Sigmoid colon (tissue), 7 donors: ENCODE data around the gene APOO. TPM values are rescaled to one million over a fixed set of nuclear protein-coding genes. Genes with fewer than 3 reads are reported as not detected.

Experiments
- DNase-seq: peaks from one replicate; pipeline ENCODE4 v3.0.0-alpha.2; 2019
- H3K27ac ChIP-seq, 4 donors: fragments of 200-600 bp; sonication (generic); one replicate each; pipeline ENCODE4 v1.5.1; 2016 to 2019; ENCODE audit warnings: mild to moderate bottlenecking in 1 of 4
- H3K27me3 ChIP-seq, 3 donors: fragments of 200-600 bp; sonication (generic); one replicate each; pipeline ENCODE4 v1.5.1; 2019; ENCODE audit warnings: mild to moderate bottlenecking in 1 of 3
- H3K36me3 ChIP-seq, 4 donors: fragments of 200-600 bp; sonication (generic); one replicate each; pipeline ENCODE4 v1.5.1; 2016 to 2019
- H3K4me1 ChIP-seq, 4 donors: fragments of 200-600 bp; sonication (generic); one replicate each; pipeline ENCODE4 v1.5.1; 2017 to 2019
- H3K4me3 ChIP-seq, 4 donors: fragments of 200-600 bp; sonication (generic); one replicate each; pipeline ENCODE4 v1.5.1; 2017 to 2019; ENCODE audit warnings: mild to moderate bottlenecking in 2 of 4, moderate library complexity in 1 of 4
- H3K9me3 ChIP-seq, 4 donors: fragments of 200-600 bp in 3 of 4; sonication (generic) in 3 of 4; one replicate each; pipeline versions ENCODE4 v1.5.1 to v1.6.1; 2013 to 2019
- EP300 ChIP-seq, 4 donors: sonication (generic); formaldehyde crosslinking; IDR thresholded peaks; one replicate each; pipeline ENCODE4 v1.6.1; 2017; ENCODE audit warnings: antibody characterized with exemption in 4 of 4
- POLR2A ChIP-seq, 2 donors: fragments of 450-650 bp; IDR thresholded peaks; one replicate each; pipeline ENCODE4 v1.6.1; 2016; ENCODE audit warnings: antibody characterized with exemption in 2 of 2, mild to moderate bottlenecking in 2 of 2, moderate library complexity in 2 of 2
- POLR2AphosphoS5 ChIP-seq, 4 donors: sonication (generic); formaldehyde crosslinking; IDR thresholded peaks; one replicate each; pipeline ENCODE4 v1.6.1; 2017; ENCODE audit warnings: antibody characterized with exemption in 4 of 4
- WGBS, 2 donors: extraction: QIAGEN DNeasy Blood & Tissue Kit; methylation state at CpG; one replicate each; pipeline ENCODE4 v1.1.7; 2013; 5-methylcytosine and 5-hydroxymethylcytosine counted together
- intact Hi-C: fragments of 100-400 bp; cut with DNase I; formaldehyde crosslinking; loops from one replicate; pipeline ENCODE4 v1.15.1; 2023
- polyA plus RNA-seq, 3 donors: library from polyadenylated mRNA; stranded (reverse); fragments of 200-250 nt; gene quantifications; one replicate each; pipeline ENCODE4 v1.2.3, GENCODE V29; 2013
- total RNA-seq, 4 donors: library from RNA; depleted of rRNA; stranded (reverse); fragments of >200 nt; gene quantifications; one replicate each; pipeline ENCODE4 v1.1.0, GENCODE V29; 2016
- TF ChIP-seq, protein P1 (sequence below), 4 experiments: fragments of 450-650 bp in 3 of 4; fragments of 200-600 bp in 1 of 4; IDR thresholded peaks; one replicate each; pipeline ENCODE4 v1.5.1; 2016 to 2019; ENCODE audit warnings: antibody characterized with exemption in 4 of 4, mild to moderate bottlenecking in 3 of 4, moderate library complexity in 2 of 4
- donor health status: healthy with polysubstance abuse.
- donor health status: Bipolar disorder and iron deficiency.
- donor health status: healthy.

Gene APOO
- total and polyA plus RNA-seq, 7 donors: 6.1 to 27.0 (median 10.2) TPM

- H3K9me3 ChIP-seq: no peaks in the 10 kb centered on the region
- H3K4me3 ChIP-seq: peak overlapping the region; percentile 50 to 65 (median 60)
- peak overlapping the region; percentile 86 to 90 (median 88) for H3K27ac ChIP-seq
- TF ChIP-seq EP300 (IDR thresholded peaks at IDR 0.05) (no peak), POLR2AphosphoS5 (IDR thresholded peaks at IDR 0.05) (no peak), POLR2A (IDR thresholded peaks at IDR 0.05) (no peak)
- TF ChIP-seq, protein P1, sequence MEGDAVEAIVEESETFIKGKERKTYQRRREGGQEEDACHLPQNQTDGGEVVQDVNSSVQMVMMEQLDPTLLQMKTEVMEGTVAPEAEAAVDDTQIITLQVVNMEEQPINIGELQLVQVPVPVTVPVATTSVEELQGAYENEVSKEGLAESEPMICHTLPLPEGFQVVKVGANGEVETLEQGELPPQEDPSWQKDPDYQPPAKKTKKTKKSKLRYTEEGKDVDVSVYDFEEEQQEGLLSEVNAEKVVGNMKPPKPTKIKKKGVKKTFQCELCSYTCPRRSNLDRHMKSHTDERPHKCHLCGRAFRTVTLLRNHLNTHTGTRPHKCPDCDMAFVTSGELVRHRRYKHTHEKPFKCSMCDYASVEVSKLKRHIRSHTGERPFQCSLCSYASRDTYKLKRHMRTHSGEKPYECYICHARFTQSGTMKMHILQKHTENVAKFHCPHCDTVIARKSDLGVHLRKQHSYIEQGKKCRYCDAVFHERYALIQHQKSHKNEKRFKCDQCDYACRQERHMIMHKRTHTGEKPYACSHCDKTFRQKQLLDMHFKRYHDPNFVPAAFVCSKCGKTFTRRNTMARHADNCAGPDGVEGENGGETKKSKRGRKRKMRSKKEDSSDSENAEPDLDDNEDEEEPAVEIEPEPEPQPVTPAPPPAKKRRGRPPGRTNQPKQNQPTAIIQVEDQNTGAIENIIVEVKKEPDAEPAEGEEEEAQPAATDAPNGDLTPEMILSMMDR (IDR thresholded peaks at IDR 0.05): no peak
- H3K4me1 ChIP-seq: peaks cover 0 to 16% (median 0%) of the 10 kb centered on the region in 4 donors
- H3K27me3 ChIP-seq: peaks cover 0 to 6% (median 0%) of the 10 kb centered on the region in 3 donors
- 34 to 37% methylated on average over 13 of the region's 13 CpGs for WGBS, 2 donors
- DNase-seq: no peak
- no peaks in the 10 kb centered on the region for H3K36me3 ChIP-seq
- intact Hi-C loops: loop anchor here (10.0 kb wide), 1 partner anchor 244 kb away; the partner anchor contains the start of gene PRDX4
These were observed 674 bp upstream of the APOO start for GRCh38 chrX:23908219-23909004.

DNA sequence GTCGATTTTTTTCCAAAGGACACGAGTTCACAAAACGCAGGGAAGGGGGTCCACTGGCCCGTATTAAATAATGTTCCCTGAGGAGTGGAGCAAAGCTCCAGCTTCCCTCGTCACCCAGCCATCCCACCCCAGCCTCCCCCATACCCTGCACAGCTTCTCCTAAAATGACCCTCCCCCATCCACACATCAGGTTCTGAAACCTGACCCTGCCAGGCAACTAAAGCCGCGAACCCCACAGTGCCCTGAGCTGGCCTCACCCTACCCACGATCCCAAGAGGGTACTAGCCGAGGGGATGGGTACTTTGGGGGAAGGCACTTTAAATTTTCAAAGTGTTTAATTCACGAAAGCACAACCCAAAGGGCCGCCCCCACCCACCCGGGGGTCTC lies 634 bp downstream of the APOO start:
- Histone ChIP-seq H3K27me3 (peaks cover 0 to 6% (median 0%) of the 10 kb centered on the region in 3 donors), H3K4me3 (peak overlapping the region; percentile 50 to 65 (median 60)), H3K27ac (peak overlapping the region; percentile 86 to 90 (median 88)), H3K9me3 (no peaks in the 10 kb centered on the region), H3K36me3 (no peaks in the 10 kb centered on the region), H3K4me1 (peaks cover 0 to 19% (median 0%) of the 10 kb centered on the region in 4 donors)
- DNase-seq: no peak
- intact Hi-C loops: loop anchor here (2.0 to 10.0 kb wide), 3 partner anchors 118 to 242 kb away; partner anchors contain the start of genes EIF2S3 and PRDX4
- WGBS, 2 donors: 2 to 4% methylated on average over 12 of the region's 12 CpGs
- no peak for TF ChIP-seq EP300 (IDR thresholded peaks at IDR 0.05)
- TF ChIP-seq, protein P1 (IDR thresholded peaks at IDR 0.05): no peak
- no peak for TF ChIP-seq POLR2AphosphoS5 (IDR thresholded peaks at IDR 0.05)
- no peak for TF ChIP-seq POLR2A (IDR thresholded peaks at IDR 0.05)

- no peak for DNase-seq
- TF ChIP-seq EP300 (IDR thresholded peaks at IDR 0.05) (no peak), POLR2AphosphoS5 (IDR thresholded peaks at IDR 0.05) (no peak), POLR2A (IDR thresholded peaks at IDR 0.05) (no peak)
- TF ChIP-seq, protein P1 (IDR thresholded peaks at IDR 0.05): no peak
- Histone ChIP-seq H3K27me3 (peaks cover 0 to 6% (median 0%) of the 10 kb centered on the region in 3 donors), H3K4me1 (peaks cover 0 to 35% (median 0%) of the 10 kb centered on the region in 4 donors), H3K4me3 (no peak overlapping the region), H3K9me3 (no peaks in the 10 kb centered on the region), H3K27ac (no peak overlapping the region), H3K36me3 (no peaks in the 10 kb centered on the region)
- intact Hi-C loops: loop anchor here (5.0 to 10.0 kb wide), 2 partner anchors 162 to 239 kb away; partner anchors contain the start of genes ACOT9 and PRDX4
- 71 to 77% methylated on average over 2 of the region's 2 CpGs for WGBS, 2 donors
These were observed 3.6 kb downstream of the APOO start for GRCh38 chrX:23904096-23904495.

GRCh38 chrX:23902419-23902818 lies 5.3 kb downstream of the APOO start:
- Histone ChIP-seq H3K9me3 (no peaks in the 10 kb centered on the region), H3K4me1 (peaks cover 0 to 40% (median 4%) of the 10 kb centered on the region in 4 donors), H3K4me3 (peak overlapping the region in 3 of 4 donors; percentile 20 to 26 (median 25)), H3K27ac (peak overlapping the region; percentile 54 to 73 (median 68)), H3K27me3 (no peaks in the 10 kb centered on the region), H3K36me3 (no peaks in the 10 kb centered on the region)
- intact Hi-C loops: loop anchor here (2.0 to 10.0 kb wide), 3 partner anchors 160 to 238 kb away; partner anchors contain the start of genes ACOT9 and PRDX4
- DNase-seq: no peak
- TF ChIP-seq POLR2A (IDR thresholded peaks at IDR 0.05) (no peak), POLR2AphosphoS5 (IDR thresholded peaks at IDR 0.05) (peak in 1 of 4 donors; percentile 9), EP300 (IDR thresholded peaks at IDR 0.05) (no peak)
- TF ChIP-seq, protein P1 (IDR thresholded peaks at IDR 0.05): peak in 3 of 4 experiments; percentile 15 to 30 (median 28)
- 0 to 3% methylated on average over 2 of the region's 2 CpGs for WGBS, 2 donors
